Transverse colon (tissue), 4 donors: ENCODE results near the gene CLSTN2. TPM values are rescaled to one million over a fixed set of nuclear protein-coding genes. Genes with fewer than 3 reads are reported as not detected.

Source experiments
- DNase-seq: peaks from one replicate; pipeline ENCODE4 v3.0.0-alpha.2; 2019
- H3K27ac ChIP-seq, 4 donors: fragments of 200-600 bp; sonication (generic); 2 replicates each; pipeline ENCODE4 v1.5.1; 2016 to 2018; ENCODE audit warnings: inconsistent platforms in 4 of 4
- H3K27me3 ChIP-seq: fragments of 200-600 bp; sonication (generic); 2 replicates; pipeline ENCODE4 v1.5.1; 2017; ENCODE audit warnings: inconsistent platforms
- H3K36me3 ChIP-seq, 4 donors: fragments of 200-600 bp; sonication (generic); 2 replicates each; pipeline ENCODE4 v1.5.1; 2017 to 2019; ENCODE audit warnings: inconsistent platforms in 4 of 4
- H3K4me1 ChIP-seq, 4 donors: fragments of 200-600 bp; sonication (generic); 2 replicates each; pipeline ENCODE4 v1.5.1; 2017 to 2020; ENCODE audit warnings: inconsistent platforms in 4 of 4
- H3K4me3 ChIP-seq, 4 donors: fragments of 200-600 bp; sonication (generic); 1 replicate in 1 of 4; 2 replicates in 3 of 4; pipeline versions ENCODE4 v1.5.1 to v1.6.1; 2017 to 2019; ENCODE audit warnings: inconsistent platforms in 4 of 4
- H3K9me3 ChIP-seq, 2 donors: fragments of 200-600 bp; sonication (generic); 2 replicates each; pipeline ENCODE4 v1.5.1; 2017 to 2019; ENCODE audit warnings: inconsistent platforms in 2 of 2
- CTCF ChIP-seq, 5 experiments: fragments of 200-600 bp in 3 of 5; fragments of 450-650 bp in 2 of 5; sonication (generic) in 3 of 5; IDR thresholded peaks; 1 replicate in 2 of 5; 2 replicates in 3 of 5; pipeline ENCODE4 v1.5.1; 2016 to 2017; ENCODE audit warnings: antibody characterized with exemption in 5 of 5, inconsistent platforms in 3 of 5, mild to moderate bottlenecking in 2 of 5, moderate library complexity in 1 of 5
- EP300 ChIP-seq: sonication (generic); formaldehyde crosslinking; IDR thresholded peaks from one replicate; pipeline ENCODE4 v1.6.1; 2017; ENCODE audit warnings: antibody characterized with exemption, low read depth
- POLR2A ChIP-seq: fragments of 450-650 bp; IDR thresholded peaks from one replicate; pipeline ENCODE4 v1.6.1; 2016; ENCODE audit warnings: antibody characterized with exemption, mild to moderate bottlenecking, moderate library complexity
- POLR2AphosphoS5 ChIP-seq, 3 donors: sonication (generic); formaldehyde crosslinking; IDR thresholded peaks; one replicate each; pipeline ENCODE4 v1.6.1; 2016; ENCODE audit warnings: antibody characterized with exemption in 3 of 3
- WGBS, 2 donors: methylation state at CpG; one replicate each; pipeline ENCODE4 v1.1.5; 2018; ENCODE audit warnings: low coverage in 1 of 2; 5-methylcytosine and 5-hydroxymethylcytosine counted together
- in situ Hi-C, 4 donors: fragments of 200-750 bp; cut with MboI; loops; one replicate each; pipeline versions ENCODE4 v1.15.0 to v1.15.1; 2017; ENCODE audit warnings: low sequenced_read_pairs in 3 of 4, low pct_ligation_motif_present in 1 of 4, low pct_unique_long_range_greater_than_20kb in 1 of 4
- intact Hi-C: fragments of 100-400 bp; cut with DNase I; formaldehyde crosslinking; loops from one replicate; pipeline ENCODE4 v1.15.1; 2023; ENCODE audit warnings: low total_unique reads
- total RNA-seq, 4 donors: library from RNA; depleted of rRNA; stranded (reverse); fragments of >200 nt; gene quantifications; one replicate each; pipeline ENCODE4 v1.1.0, GENCODE V29; 2016

CLSTN2 gene
- total RNA-seq, 4 donors from 2014 or later, result 0.60 to 9.0 (median 2.2) TPM

GRCh38 chr3:140545756-140546155 is 610.8 kb downstream of the CLSTN2 start:
- in situ Hi-C loops (no loop called here), intact Hi-C loops (no loop called here)
- Histone ChIP-seq H3K36me3 (no peaks in the 10 kb centered on the region), H3K27me3 (no peaks in the 10 kb centered on the region), H3K27ac (no peak overlapping the region), H3K4me3 (no peak overlapping the region), H3K9me3 (no peaks in the 10 kb centered on the region), H3K4me1 (no peaks in the 10 kb centered on the region)
- 0 to 32% methylated on average over 1 to 2 of the region's 2 CpGs for WGBS, 2 donors
- no peak for DNase-seq
- TF ChIP-seq EP300, result no peak
- TF ChIP-seq POLR2A, result no peak
- no peak for TF ChIP-seq CTCF (IDR thresholded peaks at IDR 0.05)
- no peak for TF ChIP-seq POLR2AphosphoS5 (IDR thresholded peaks at IDR 0.05)

- Histone ChIP-seq H3K9me3 (no peaks in the 10 kb centered on the region), H3K27me3 (no peaks in the 10 kb centered on the region), H3K36me3 (no peaks in the 10 kb centered on the region), H3K4me1 (no peaks in the 10 kb centered on the region), H3K27ac (no peak overlapping the region), H3K4me3 (no peak overlapping the region)
- intact Hi-C loops, result no loop called here
- whole genome bisulfite sequencing, 2 donors, result 60 to 62% methylated on average over 1 to 6 of the region's 6 CpGs
- TF ChIP-seq EP300 (no peak), POLR2AphosphoS5 (IDR thresholded peaks at IDR 0.05) (no peak), CTCF (IDR thresholded peaks at IDR 0.05) (no peak), POLR2A (no peak)
- DNase-seq, result no peak
- in situ Hi-C loops, result no loop called here
These were observed 611.7 kb downstream of the CLSTN2 start for GRCh38 chr3:140546649-140547048.

GRCh38 chr3:140552403-140552802 is 617.4 kb downstream of the CLSTN2 start:
- Histone ChIP-seq H3K36me3 (no peaks in the 10 kb centered on the region), H3K9me3 (no peaks in the 10 kb centered on the region), H3K4me3 (no peak overlapping the region), H3K27me3 (no peaks in the 10 kb centered on the region), H3K27ac (no peak overlapping the region), H3K4me1 (no peaks in the 10 kb centered on the region)
- WGBS, 2 donors, result 93 to 100% methylated on average over 2 of the region's 2 CpGs
- intact Hi-C loops, result no loop called here
- in situ Hi-C loops, result no loop called here
- TF ChIP-seq POLR2AphosphoS5 (IDR thresholded peaks at IDR 0.05) (no peak), POLR2A (no peak), EP300 (no peak), CTCF (IDR thresholded peaks at IDR 0.05) (no peak)
- DNase-seq, result no peak

- Histone ChIP-seq H3K9me3 (no peaks in the 10 kb centered on the region), H3K4me1 (no peaks in the 10 kb centered on the region), H3K4me3 (no peak overlapping the region), H3K36me3 (no peaks in the 10 kb centered on the region), H3K27ac (no peak overlapping the region), H3K27me3 (no peaks in the 10 kb centered on the region)
- no peak for DNase-seq
- WGBS, 2 donors, result 87% methylated on average over 5 of the region's 5 CpGs; no CpG with 5 or more reads in 1 of the 2 donors
- in situ Hi-C loops, result no loop called here
- no peak for TF ChIP-seq CTCF (IDR thresholded peaks at IDR 0.05)
- intact Hi-C loops, result no loop called here
These were observed 617.9 kb downstream of the CLSTN2 start for GRCh38 chr3:140552898-140553297.
